ENCODE measurements around the gene ADGRG4.

GRCh38 chrX:136266828-136267227 lies 33.9 kb upstream of the ADGRG4 start:
- TF ChIP-seq, protein P1, sequence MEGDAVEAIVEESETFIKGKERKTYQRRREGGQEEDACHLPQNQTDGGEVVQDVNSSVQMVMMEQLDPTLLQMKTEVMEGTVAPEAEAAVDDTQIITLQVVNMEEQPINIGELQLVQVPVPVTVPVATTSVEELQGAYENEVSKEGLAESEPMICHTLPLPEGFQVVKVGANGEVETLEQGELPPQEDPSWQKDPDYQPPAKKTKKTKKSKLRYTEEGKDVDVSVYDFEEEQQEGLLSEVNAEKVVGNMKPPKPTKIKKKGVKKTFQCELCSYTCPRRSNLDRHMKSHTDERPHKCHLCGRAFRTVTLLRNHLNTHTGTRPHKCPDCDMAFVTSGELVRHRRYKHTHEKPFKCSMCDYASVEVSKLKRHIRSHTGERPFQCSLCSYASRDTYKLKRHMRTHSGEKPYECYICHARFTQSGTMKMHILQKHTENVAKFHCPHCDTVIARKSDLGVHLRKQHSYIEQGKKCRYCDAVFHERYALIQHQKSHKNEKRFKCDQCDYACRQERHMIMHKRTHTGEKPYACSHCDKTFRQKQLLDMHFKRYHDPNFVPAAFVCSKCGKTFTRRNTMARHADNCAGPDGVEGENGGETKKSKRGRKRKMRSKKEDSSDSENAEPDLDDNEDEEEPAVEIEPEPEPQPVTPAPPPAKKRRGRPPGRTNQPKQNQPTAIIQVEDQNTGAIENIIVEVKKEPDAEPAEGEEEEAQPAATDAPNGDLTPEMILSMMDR (IDR thresholded peaks at IDR 0.05), result no peak
- TF ChIP-seq POLR2A (IDR thresholded peaks at IDR 0.05), result no peak

Data from heart left ventricle (tissue), 13 donors.